Adrenal gland (tissue), 5 donors: Measurements from ENCODE around the gene TMEM138.
A peak's percentile ranks its signal among the peaks of the same experiment; 100 is the strongest.

Source experiments
- POLR2A ChIP-seq, 2 donors: fragments of 450-650 bp; IDR thresholded peaks; one replicate each; pipeline ENCODE4 v1.6.1; 2017; ENCODE audit warnings: antibody characterized with exemption in 2 of 2, mild to moderate bottlenecking in 2 of 2, moderate library complexity in 1 of 2
- TF ChIP-seq, protein P1 (sequence below), 6 experiments: fragments of 450-650 bp in 4 of 6; fragments of 200-600 bp in 2 of 6; sonication (generic) in 1 of 6; IDR thresholded peaks; 1 replicate in 5 of 6; 2 replicates in 1 of 6; pipeline versions ENCODE4 v1.5.1 to v1.8.0; 2016 to 2021; ENCODE audit warnings: antibody characterized with exemption in 6 of 6, mild to moderate bottlenecking in 2 of 6, moderate library complexity in 1 of 6
- donor health status: DM: no; HTN: no; CAD: no.

DNA sequence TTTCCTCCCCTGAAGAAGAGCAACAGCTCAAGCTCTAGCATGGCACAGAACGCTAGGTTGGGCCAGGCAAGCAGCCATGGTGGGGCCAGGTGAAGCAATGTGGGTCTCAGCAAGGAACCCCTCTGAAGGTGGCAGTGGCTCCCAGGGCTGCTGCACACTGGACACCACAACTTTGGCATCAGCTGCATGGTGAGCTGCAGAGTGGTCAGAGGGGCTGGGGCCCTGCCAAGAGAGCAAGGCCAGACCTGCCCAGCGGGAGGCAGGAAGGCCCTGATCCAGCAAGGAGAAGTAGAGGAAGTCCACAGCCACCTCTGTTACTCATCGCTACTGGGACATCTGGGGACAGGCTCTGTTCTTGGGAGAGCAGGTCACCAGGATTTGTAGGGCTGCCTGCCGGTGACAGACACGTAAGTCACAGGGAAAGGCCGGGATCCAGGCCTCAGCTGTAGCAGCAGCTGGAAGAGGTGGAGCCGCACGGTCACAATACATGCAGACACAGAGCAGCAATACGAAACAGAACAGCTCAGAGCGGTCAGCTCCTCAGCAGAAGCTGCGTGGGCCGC lies 12.9 kb upstream of the TMEM138 start:
- TF ChIP-seq, protein P1, sequence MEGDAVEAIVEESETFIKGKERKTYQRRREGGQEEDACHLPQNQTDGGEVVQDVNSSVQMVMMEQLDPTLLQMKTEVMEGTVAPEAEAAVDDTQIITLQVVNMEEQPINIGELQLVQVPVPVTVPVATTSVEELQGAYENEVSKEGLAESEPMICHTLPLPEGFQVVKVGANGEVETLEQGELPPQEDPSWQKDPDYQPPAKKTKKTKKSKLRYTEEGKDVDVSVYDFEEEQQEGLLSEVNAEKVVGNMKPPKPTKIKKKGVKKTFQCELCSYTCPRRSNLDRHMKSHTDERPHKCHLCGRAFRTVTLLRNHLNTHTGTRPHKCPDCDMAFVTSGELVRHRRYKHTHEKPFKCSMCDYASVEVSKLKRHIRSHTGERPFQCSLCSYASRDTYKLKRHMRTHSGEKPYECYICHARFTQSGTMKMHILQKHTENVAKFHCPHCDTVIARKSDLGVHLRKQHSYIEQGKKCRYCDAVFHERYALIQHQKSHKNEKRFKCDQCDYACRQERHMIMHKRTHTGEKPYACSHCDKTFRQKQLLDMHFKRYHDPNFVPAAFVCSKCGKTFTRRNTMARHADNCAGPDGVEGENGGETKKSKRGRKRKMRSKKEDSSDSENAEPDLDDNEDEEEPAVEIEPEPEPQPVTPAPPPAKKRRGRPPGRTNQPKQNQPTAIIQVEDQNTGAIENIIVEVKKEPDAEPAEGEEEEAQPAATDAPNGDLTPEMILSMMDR (IDR thresholded peaks at IDR 0.05), result peak in 1 of 6 experiments; percentile 18
- peak in 1 of 2 donors; percentile 65 for TF ChIP-seq POLR2A (IDR thresholded peaks at IDR 0.05)
